Osteoblast (primary cell): ENCODE data around the gene RFX2. TPM values are rescaled to one million over a fixed set of nuclear protein-coding genes. Genes with fewer than 3 reads are reported as not detected.
A peak's percentile ranks its signal among the peaks of the same experiment; 100 is the strongest.

Source experiments
- DNase-seq: peaks from one replicate; pipeline ENCODE4 v3.0.0; 2011; ENCODE audit warnings: low spot score, mixed read lengths; ENCODE audit not compliant: insufficient read length; ENCODE audit errors: missing footprints
- H2AFZ ChIP-seq: 2 replicates; pipeline ENCODE4 v1.6.0; 2011; ENCODE audit warnings: mild to moderate bottlenecking, low read length
- H3K27ac ChIP-seq: 2 replicates; pipeline ENCODE4 v1.5.1; 2011; ENCODE audit warnings: mild to moderate bottlenecking, low read depth, low read length, moderate library complexity
- H3K27me3 ChIP-seq: 2 replicates; pipeline ENCODE4 v1.6.0; 2012; ENCODE audit warnings: mild to moderate bottlenecking, control low read depth, inconsistent platforms, low read length, moderate library complexity; ENCODE audit not compliant: insufficient read depth
- H3K36me3 ChIP-seq: 2 replicates; pipeline ENCODE4 v1.5.1; 2011; ENCODE audit warnings: mild to moderate bottlenecking, low read length, control low read depth, moderate library complexity; ENCODE audit not compliant: insufficient read depth
- H3K4me1 ChIP-seq: 2 replicates; pipeline ENCODE4 v1.5.1; 2011; ENCODE audit warnings: mild to moderate bottlenecking, low read length, control low read depth, moderate library complexity; ENCODE audit not compliant: insufficient read depth
- H3K4me2 ChIP-seq: 2 replicates; pipeline ENCODE4 v1.6.0; 2011; ENCODE audit warnings: mild to moderate bottlenecking, low read length; ENCODE audit not compliant: insufficient read depth
- H3K4me3 ChIP-seq: fragments of 200-600 bp; sonication (generic); 3 replicates; pipeline ENCODE4 v1.5.1; 2012; ENCODE audit warnings: mild to moderate bottlenecking, low read length, inconsistent platforms; ENCODE audit not compliant: insufficient read depth
- H3K79me2 ChIP-seq: 2 replicates; pipeline ENCODE4 v1.6.0; 2012; ENCODE audit warnings: mild to moderate bottlenecking, low read length, control low read depth, inconsistent platforms; ENCODE audit not compliant: insufficient read depth
- H3K9me3 ChIP-seq: 2 replicates; pipeline ENCODE4 v1.5.1; 2011; ENCODE audit warnings: low read depth, low read length, control low read depth
- H4K20me1 ChIP-seq: 2 replicates; pipeline ENCODE4 v1.6.0; 2012; ENCODE audit warnings: mild to moderate bottlenecking, low read length, control low read depth; ENCODE audit not compliant: insufficient read depth
- CTCF ChIP-seq: IDR thresholded peaks from 2 replicates; pipeline ENCODE4 v1.5.1; 2011; ENCODE audit warnings: mild to moderate bottlenecking, low read depth, low read length, moderate library complexity; ENCODE audit errors: extremely low read depth
- total RNA-seq: library from RNA; depleted of rRNA; stranded (reverse); fragments of >200 nt; gene quantifications from 2 replicates; pipeline ENCODE4 v1.2.3, GENCODE V29; 2012

RFX2 gene
- total RNA-seq, 1 donor: 6.2 TPM

- Histone ChIP-seq H3K27ac (no peak overlapping the region), H3K36me3 (peaks cover 5% of the 10 kb centered on the region), H3K4me2 (no peak overlapping the region), H3K4me3 (no peak overlapping the region), H3K27me3 (no peaks in the 10 kb centered on the region), H2AFZ (no peak overlapping the region), H3K79me2 (peaks cover 82% of the 10 kb centered on the region), H4K20me1 (peaks cover 78% of the 10 kb centered on the region), H3K9me3 (no peaks in the 10 kb centered on the region), H3K4me1 (peaks cover 38% of the 10 kb centered on the region)
- TF ChIP-seq CTCF: no peak
- DNase-seq: peak; percentile 76
These were observed 152.0 kb downstream of the RFX2 start for GRCh38 chr19:5958074-5958850.

GRCh38 chr19:5957170-5957569, 153.1 kb downstream of the RFX2 start:
- Histone ChIP-seq H3K36me3 (peaks cover 5% of the 10 kb centered on the region), H3K27me3 (no peaks in the 10 kb centered on the region), H2AFZ (no peak overlapping the region), H3K9me3 (no peaks in the 10 kb centered on the region), H3K79me2 (peaks cover 82% of the 10 kb centered on the region), H4K20me1 (peaks cover 73% of the 10 kb centered on the region), H3K4me2 (no peak overlapping the region), H3K27ac (no peak overlapping the region), H3K4me3 (no peak overlapping the region), H3K4me1 (peaks cover 41% of the 10 kb centered on the region)
- peak; percentile 82 for DNase-seq
- TF ChIP-seq CTCF: no peak

- no peaks in the 10 kb centered on the region for H3K27me3 ChIP-seq
- TF ChIP-seq CTCF: no peak
- no peaks in the 10 kb centered on the region for H3K9me3 ChIP-seq
- DNase-seq: peak; percentile 61
- no peak overlapping the region for H3K4me2 ChIP-seq
- peaks cover 37% of the 10 kb centered on the region for H3K4me1 ChIP-seq
- H3K79me2 ChIP-seq: peaks cover 82% of the 10 kb centered on the region
- H2AFZ ChIP-seq: no peak overlapping the region
- H3K36me3 ChIP-seq: peaks cover 5% of the 10 kb centered on the region
- H3K4me3 ChIP-seq: no peak overlapping the region
- H4K20me1 ChIP-seq: peaks cover 71% of the 10 kb centered on the region
- H3K27ac ChIP-seq: no peak overlapping the region
These were observed 153.6 kb downstream of the RFX2 start for GRCh38 chr19:5956728-5957127.

GRCh38 chr19:5956323-5956722, 154.0 kb downstream of the RFX2 start:
- Histone ChIP-seq H3K4me1 (peaks cover 35% of the 10 kb centered on the region), H3K36me3 (peaks cover 5% of the 10 kb centered on the region), H3K4me2 (no peak overlapping the region), H3K27ac (no peak overlapping the region), H3K27me3 (no peaks in the 10 kb centered on the region), H3K9me3 (no peaks in the 10 kb centered on the region), H3K4me3 (no peak overlapping the region), H3K79me2 (peaks cover 82% of the 10 kb centered on the region), H4K20me1 (peaks cover 69% of the 10 kb centered on the region), H2AFZ (no peak overlapping the region)
- TF ChIP-seq CTCF: no peak
- DNase-seq: peak; percentile 31
